AG04449 (cell line): Measurements from ENCODE around the gene GMDS.
A peak's percentile ranks its signal among the peaks of the same experiment; 100 is the strongest.

Source experiments
- CTCF ChIA-PET: fragments of 350-600 bp; formaldehyde crosslinking; extraction: SDS; loops from one replicate; lab custom pipeline; 2021; ENCODE audit warnings: antibody characterized with exemption; lab: Yijun Ruan, JAX
- POLR2A ChIA-PET: fragments of 400-600, 350-600 bp; formaldehyde crosslinking; extraction: SDS; loops from one replicate; lab custom pipeline; 2020; ENCODE audit warnings: antibody characterized with exemption, inconsistent platforms; lab: Yijun Ruan, JAX
- DNase-seq: peaks from one replicate; pipeline ENCODE4 v3.0.0-alpha.2; 2010; ENCODE audit warnings: low read depth, low spot score
- H3K4me3 ChIP-seq: 2 replicates; pipeline ENCODE4 v1.5.1; 2011; ENCODE audit warnings: low read depth, mild to moderate bottlenecking, control low read depth, low read length
- CTCF ChIP-seq: IDR thresholded peaks from one replicate; pipeline ENCODE4 v1.5.1; 2011; ENCODE audit warnings: mild to moderate bottlenecking, moderate library complexity, low read length, control low read depth, inconsistent platforms; ENCODE audit not compliant: insufficient read depth; ENCODE audit errors: missing control alignments

The GMDS gene

GRCh38 chr6:1607516-1608221, 637.7 kb downstream of the GMDS start:
- CTCF ChIA-PET: interaction anchor here (1.3 to 3.8 kb wide), 9 partner anchors 9 to 836 kb away, joined by 3 to 36 read pairs (median 9); no protein-coding TSS in a partner anchor
- POLR2A ChIA-PET: no interaction called here
- no peak for TF ChIP-seq CTCF
- DNase-seq: no peak
- H3K4me3 ChIP-seq: no peak overlapping the region

GRCh38 chr6:1606780-1607515, 638.5 kb downstream of the GMDS start:
- POLR2A ChIA-PET: interaction anchor here (0.6 kb wide), 1 partner anchor 17 kb away, joined by 3 read pairs; no protein-coding TSS in a partner anchor
- no peak for TF ChIP-seq CTCF
- DNase-seq: no peak
- CTCF ChIA-PET: interaction anchor here (0.5 to 3.8 kb wide), 14 partner anchors 10 to 1219 kb away, joined by 3 to 36 read pairs (median 8); partner anchors contain the start of gene MYLK4
- H3K4me3 ChIP-seq: no peak overlapping the region

- ChIA-PET CTCF (interaction anchor here (0.5 to 3.8 kb wide), 19 partner anchors 10 to 1220 kb away, joined by 3 to 36 read pairs (median 6); partner anchors contain the start of gene MYLK4), POLR2A (interaction anchor here (0.6 kb wide), 1 partner anchor 18 kb away, joined by 3 read pairs; no protein-coding TSS in a partner anchor)
- TF ChIP-seq CTCF: no peak
- no peak for DNase-seq
- H3K4me3 ChIP-seq: no peak overlapping the region
Measured at GRCh38 chr6:1605893-1606779, 639.3 kb downstream of the GMDS start.

DNA sequence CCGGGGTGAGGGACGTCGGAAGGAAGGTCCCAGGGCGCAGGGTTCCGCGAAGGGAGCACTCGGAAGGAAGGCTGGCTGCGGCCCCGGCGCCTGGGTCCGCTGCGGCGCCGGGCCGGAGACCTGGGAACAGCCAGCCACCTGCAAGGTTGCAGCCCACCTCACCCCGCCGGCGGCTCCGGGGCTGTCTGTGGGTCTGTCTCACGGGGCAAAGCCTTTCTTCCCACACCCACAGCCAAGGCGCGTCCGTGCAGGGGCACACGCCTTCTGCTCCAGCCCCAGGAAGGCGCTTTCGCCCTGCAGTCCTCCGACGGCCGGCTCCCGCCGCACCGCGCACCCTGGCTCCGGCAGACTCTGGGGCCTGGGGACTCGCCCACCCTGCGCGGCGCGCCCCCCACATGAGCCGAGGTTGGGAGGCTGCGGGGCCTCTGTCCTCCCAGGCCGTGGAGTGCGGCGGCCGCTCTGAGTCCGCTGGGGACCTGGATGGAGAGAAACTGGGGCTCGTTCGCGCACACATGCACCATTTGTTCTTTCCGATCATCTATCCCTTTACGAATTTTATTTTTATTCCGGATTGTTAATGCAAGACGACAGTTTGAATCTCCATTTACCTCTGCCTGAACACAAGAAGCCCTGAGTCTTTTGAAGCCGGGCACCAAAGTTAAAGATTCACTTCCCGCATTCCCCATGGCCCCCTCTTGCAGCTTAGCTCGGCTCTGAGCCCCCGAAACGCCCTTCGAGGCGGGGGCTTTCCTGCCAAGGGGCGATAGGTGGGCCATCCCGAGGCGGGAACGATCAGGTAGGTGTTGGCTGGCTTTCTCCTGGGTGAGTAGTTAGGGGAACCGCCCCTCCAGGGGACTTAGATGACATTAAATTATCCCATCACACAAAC, 640.2 kb downstream of the GMDS start:
- ChIA-PET POLR2A (no interaction called here), CTCF (interaction anchor here (0.6 to 3.8 kb wide), 20 partner anchors 9 to 1090 kb away, joined by 3 to 36 read pairs (median 4); no protein-coding TSS in a partner anchor)
- no peak for TF ChIP-seq CTCF
- DNase-seq: no peak
- peak overlapping the region; percentile 48; the same call in 1 of the 2 replicates for H3K4me3 ChIP-seq

- no peak for DNase-seq
- H3K4me3 ChIP-seq: peak overlapping the region; percentile 48
- peak; percentile 82 for TF ChIP-seq CTCF
- POLR2A ChIA-PET: no interaction called here
- CTCF ChIA-PET: interaction anchor here (0.6 to 1.3 kb wide), 10 partner anchors 500 to 1091 kb away, joined by 3 to 6 read pairs (median 3); no protein-coding TSS in a partner anchor
Measured at GRCh38 chr6:1604158-1605003, 641.0 kb downstream of the GMDS start.
